Endothelial cell of umbilical vein (primary cell): ENCODE results near the gene DPP10. TPM values are rescaled to one million over a fixed set of nuclear protein-coding genes. Genes with fewer than 3 reads are reported as not detected.

ENCODE experiments used
- BruUV-seq: library from RNA; stranded (reverse); fragments of 400-500 nt; replicated peaks from 2 replicates; lab custom pipeline; 2021; lab: Mats Ljungman, UMichigan
- CTCF ChIA-PET: fragments of 300-600, 350-600 bp; sonication (Branson Sonifier 250); formaldehyde crosslinking; loops from one replicate; lab custom pipeline; 2021; ENCODE audit warnings: antibody characterized with exemption, inconsistent platforms; lab: Charles Lee
- POLR2A ChIA-PET: fragments of 300-600, 350-600 bp; sonication (Branson Sonifier 250); formaldehyde crosslinking; loops from one replicate; lab custom pipeline; 2021; ENCODE audit warnings: antibody characterized with exemption, inconsistent platforms; lab: Charles Lee
- DNase-seq: peaks from one replicate; pipeline ENCODE4 v3.0.0-alpha.2; 2011; ENCODE audit warnings: low read depth, low spot score
- FAIRE-seq: peaks from 2 replicates; lab custom pipeline; 2011; peaks lifted over from hg19 to GRCh38; lab: Jason Lieb, UNC
- H2AFZ ChIP-seq: 2 replicates; pipeline ENCODE4 v1.6.0; 2012; ENCODE audit warnings: low read depth, low read length, control low read depth, inconsistent platforms
- H3K27ac ChIP-seq: 2 replicates; pipeline ENCODE4 v1.5.1; 2011; ENCODE audit warnings: low read depth, mild to moderate bottlenecking, control low read depth, low read length, moderate library complexity; ENCODE audit not compliant: insufficient read depth
- H3K27me3 ChIP-seq, 2 experiments: 2 replicates each; pipeline versions ENCODE4 v1.6.0 to v1.6.1; 2011; ENCODE audit warnings: low read length in 2 of 2, mixed read lengths in 1 of 2; ENCODE audit not compliant: control insufficient read depth in 2 of 2, insufficient read depth in 2 of 2
- H3K36me3 ChIP-seq, 2 experiments: 2 replicates in 1 of 2; 3 replicates in 1 of 2; pipeline ENCODE4 v1.5.1; 2011; ENCODE audit warnings: low read length in 2 of 2, mild to moderate bottlenecking in 1 of 2, moderate library complexity in 1 of 2; ENCODE audit not compliant: control insufficient read depth in 2 of 2, insufficient read depth in 2 of 2; ENCODE audit errors: extremely low read depth in 1 of 2
- H3K4me1 ChIP-seq: 3 replicates; pipeline ENCODE4 v1.5.1; 2011; ENCODE audit warnings: mild to moderate bottlenecking, low read length; ENCODE audit not compliant: control insufficient read depth, insufficient read depth; ENCODE audit errors: extremely low read depth
- H3K4me2 ChIP-seq: 2 replicates; pipeline ENCODE4 v1.6.1; 2011; ENCODE audit warnings: low read length, control low read depth, mixed read lengths; ENCODE audit not compliant: insufficient read depth
- H3K4me3 ChIP-seq, 3 experiments: fragments of 200-600 bp in 1 of 3; sonication (generic), shearing (Covaris generic) in 1 of 3; replicated peaks in 1 of 3; 2 replicates each; pipeline ENCODE4 v1.5.1; 2011 to 2016; ENCODE audit warnings: control low read depth in 3 of 3, low read length in 3 of 3, mild to moderate bottlenecking in 2 of 3, inconsistent platforms in 1 of 3, low read depth in 1 of 3, moderate library complexity in 1 of 3; ENCODE audit not compliant: insufficient read depth in 1 of 3
- H3K79me2 ChIP-seq: 2 replicates; pipeline ENCODE4 v1.6.0; 2012; ENCODE audit warnings: low read length, inconsistent platforms; ENCODE audit not compliant: control insufficient read depth, insufficient read depth
- H3K9ac ChIP-seq: replicated peaks from 2 replicates; pipeline ENCODE3; 2011; ENCODE audit warnings: low read length, control low read depth; ENCODE audit not compliant: insufficient read depth; ENCODE audit errors: extremely low read depth
- H3K9me1 ChIP-seq: replicated peaks from 3 replicates; pipeline ENCODE4 v1.6.0; 2011; ENCODE audit warnings: mild to moderate bottlenecking, low read length; ENCODE audit not compliant: control insufficient read depth, insufficient read depth; ENCODE audit errors: extremely low read depth
- H3K9me3 ChIP-seq: replicated peaks from 2 replicates; pipeline ENCODE4 v1.5.1; 2012; ENCODE audit warnings: low read length, inconsistent platforms; ENCODE audit not compliant: control insufficient read depth, insufficient read depth
- H4K20me1 ChIP-seq: replicated peaks from 2 replicates; pipeline ENCODE3; 2011; ENCODE audit warnings: mild to moderate bottlenecking, low read length; ENCODE audit not compliant: control insufficient read depth, insufficient read depth; ENCODE audit errors: extremely low read depth
- CTCF ChIP-seq, 2 donors: IDR thresholded peaks; 1 replicate in 1 of 2; 2 replicates in 1 of 2; pipeline ENCODE4 v1.5.1; 2011; ENCODE audit warnings: low read length in 2 of 2, mild to moderate bottlenecking in 2 of 2, moderate library complexity in 2 of 2, control low read depth in 1 of 2, inconsistent platforms in 1 of 2, low read depth in 1 of 2; ENCODE audit not compliant: insufficient read depth in 1 of 2; ENCODE audit errors: extremely low read depth in 1 of 2
- EZH2 ChIP-seq: IDR thresholded peaks from 2 replicates; pipeline ENCODE4 v1.6.1; 2012; ENCODE audit warnings: borderline replicate concordance, low read depth, mild to moderate bottlenecking, moderate library complexity, low read length, inconsistent platforms; ENCODE audit not compliant: severe bottlenecking
- FOS ChIP-seq: IDR thresholded peaks from 2 replicates; pipeline ENCODE4 v1.6.1; 2011; ENCODE audit warnings: mild to moderate bottlenecking, low read length, moderate library complexity, borderline replicate concordance; ENCODE audit not compliant: insufficient read depth
- GATA2 ChIP-seq: IDR thresholded peaks from 2 replicates; pipeline ENCODE4 v1.7.0; 2011; ENCODE audit warnings: low read depth, mild to moderate bottlenecking, moderate library complexity, mixed read lengths, low read length; ENCODE audit not compliant: insufficient read length, insufficient read depth
- JUN ChIP-seq: IDR thresholded peaks from 2 replicates; pipeline ENCODE4 v1.6.1; 2011; ENCODE audit warnings: borderline replicate concordance, low read depth; ENCODE audit not compliant: insufficient read length, insufficient read depth
- MAX ChIP-seq: IDR thresholded peaks from 2 replicates; pipeline ENCODE4 v1.6.1; 2011; ENCODE audit not compliant: insufficient read depth, insufficient read length
- MYC ChIP-seq: IDR thresholded peaks from one replicate; pipeline ENCODE4 v1.6.1; 2011; ENCODE audit warnings: mild to moderate bottlenecking, low read depth, low read length
- POLR2A ChIP-seq: IDR thresholded peaks from 2 replicates; pipeline ENCODE4 v1.6.1; 2012; ENCODE audit warnings: low read depth, mild to moderate bottlenecking, control low read depth, low read length
- POLR2AphosphoS5 ChIP-seq: IDR thresholded peaks from 2 replicates; pipeline ENCODE4 v1.6.1; 2012; ENCODE audit warnings: low read depth, mild to moderate bottlenecking, control low read depth, low read length, moderate library complexity; ENCODE audit not compliant: insufficient read depth
- dilution Hi-C: fragments of 300-500 bp; cut with MboI; formaldehyde crosslinking; loops from one replicate; pipeline ENCODE4 v1.15.0; 2019; ENCODE audit warnings: low sequenced_read_pairs; ENCODE audit not compliant: extremely low pct_ligation_motif_present
- intact Hi-C: fragments of 100-400 bp; cut with micrococcal nuclease; formaldehyde crosslinking; loops from one replicate; pipeline ENCODE4 v1.10.0; 2022
- polyA plus RNA-seq, 4 experiments: library from polyadenylated mRNA; depleted of rRNA in 3 of 4; stranded (reverse) in 3 of 4; unstranded in 1 of 4; fragments of >200 nt; gene quantifications; 2 replicates each; pipeline versions ENCODE4 v1.2.1 to v1.2.3, GENCODE V29; 2011 to 2012; ENCODE audit warnings: missing spikeins in 1 of 4
- total RNA-seq: library from RNA; stranded (reverse); gene quantifications from 2 replicates; pipeline ENCODE4 v1.2.3, GENCODE V29; 2021

The DPP10 gene
- total and polyA plus RNA-seq, 2 donors (not counting 3 experiments of a cell fraction or from before 2014, with no cell fraction given) = not detected

- H3K27me3 ChIP-seq = no peaks in the 10 kb centered on the region
- H4K20me1 ChIP-seq = no peaks in the 10 kb centered on the region
- POLR2A ChIA-PET = no interaction called here
- no peak overlapping the region for H3K9ac ChIP-seq
- intact Hi-C loops = no loop called here
- TF ChIP-seq POLR2AphosphoS5 (no peak), EZH2 (no peak), MAX (no peak), FOS (no peak), JUN (no peak), GATA2 (no peak), MYC (no peak), POLR2A (no peak), CTCF (IDR thresholded peaks at IDR 0.05; ENCODE audit: extremely low read depth in 1 of 2, insufficient read depth in 1 of 2, low read depth in 1 of 2, low read length in 2 of 2) (no peak)
- no peaks in the 10 kb centered on the region for H3K79me2 ChIP-seq
- no TSS peak for BruUV-seq
- FAIRE-seq = no peak
- no peaks in the 10 kb centered on the region for H3K9me3 ChIP-seq
- no peaks in the 10 kb centered on the region for H3K36me3 ChIP-seq
- dilution Hi-C loops = no loop called here
- H3K9me1 ChIP-seq = no peaks in the 10 kb centered on the region
- no peak overlapping the region for H2AFZ ChIP-seq
- CTCF ChIA-PET = interaction anchor here (1.1 kb wide), 1 partner anchor 47 kb away, joined by 3 read pairs; no protein-coding TSS in a partner anchor
- no peak for DNase-seq
- no peaks in the 10 kb centered on the region for H3K4me1 ChIP-seq
- H3K27ac ChIP-seq = no peak overlapping the region
- H3K4me2 ChIP-seq = no peak overlapping the region
- H3K4me3 ChIP-seq = no peak overlapping the region
These were observed 1339.8 kb downstream of the DPP10 start for GRCh38 chr2:115782286-115782685.
